K562 (cell line): ENCODE data around the gene PTTG1IP. TPM values are rescaled to one million over a fixed set of nuclear protein-coding genes. Genes with fewer than 3 reads are reported as not detected.

Experiments
- FOXJ2 ChIP-seq: fragments of 200-800 bp; sonication (Bioruptor generic); IDR thresholded peaks from 2 replicates; pipeline ENCODE4 v1.6.1; 2016; ENCODE audit warnings: missing genetic modification characterization, missing compliant biosample characterization
- MEF2D ChIP-seq: conservative IDR thresholded peaks from 2 replicates; pipeline ENCODE4 v1.6.1; 2016; ENCODE audit warnings: low read depth, missing genetic modification characterization, missing compliant biosample characterization
- MIER1 ChIP-seq: fragments of 450-650 bp; IDR thresholded peaks from 2 replicates; pipeline ENCODE4 v1.6.1; 2016; ENCODE audit warnings: antibody characterized with exemption, mild to moderate bottlenecking, low read depth
- MNT ChIP-seq, 2 experiments: fragments of 450-650 bp; conservative IDR thresholded peaks; 2 replicates each; pipeline ENCODE4 v1.6.1; 2017; ENCODE audit warnings: mild to moderate bottlenecking in 2 of 2, moderate library complexity in 2 of 2
- MYC ChIP-seq, 2 experiments: fragments of 250-450 bp in 1 of 2; sonication (Bioruptor Pico) in 1 of 2; IDR thresholded peaks; 2 replicates each; pipeline versions ENCODE4 v1.5.1 to v1.6.1; 2012 to 2021; ENCODE audit warnings: low read depth in 2 of 2, borderline replicate concordance in 1 of 2, improper control_type of control experiment in 1 of 2, low read length in 1 of 2, mild to moderate bottlenecking in 1 of 2, moderate library complexity in 1 of 2
- NR0B1 ChIP-seq: fragments of 450-650 bp; IDR thresholded peaks from one replicate; pipeline ENCODE4 v1.6.1; 2018; ENCODE audit warnings: mild to moderate bottlenecking, moderate library complexity; ENCODE audit not compliant: partially characterized antibody
- ZBTB5 ChIP-seq: fragments of 450-650 bp; IDR thresholded peaks from 2 replicates; pipeline ENCODE4 v1.6.1; 2017; ENCODE audit warnings: antibody characterized with exemption
- ZKSCAN1 ChIP-seq: fragments of 150-350 bp; IDR thresholded peaks from 2 replicates; pipeline ENCODE4 v1.6.1; 2016; ENCODE audit warnings: low read depth, low read length
- ZNF239 ChIP-seq: fragments of 250-450 bp; sonication (Bioruptor Pico); IDR thresholded peaks from 2 replicates; pipeline ENCODE4 v1.4.0; 2020; ENCODE audit warnings: mild to moderate bottlenecking
- ZNF274 ChIP-seq: IDR thresholded peaks from 2 replicates; pipeline ENCODE4 v1.6.1; 2011; ENCODE audit warnings: low read depth, mild to moderate bottlenecking, low read length, moderate library complexity, borderline replicate concordance
- ZNF785 ChIP-seq: fragments of 250-450 bp; sonication (Bioruptor Pico); IDR thresholded peaks from 2 replicates; pipeline ENCODE4 v1.4.0; 2020; ENCODE audit warnings: mild to moderate bottlenecking
- polyA plus RNA-seq, 8 experiments: library from polyadenylated mRNA; depleted of rRNA in 4 of 8; stranded (reverse) in 5 of 8; unstranded in 3 of 8; fragments of >200 nt; fragmentation: Nextera tagmentation in 2 of 8; fragmentation: Illumina TruSeq in 1 of 8; extraction: Ambion mirVana in 2 of 8; extraction: Trizol in 1 of 8; gene quantifications; 2 replicates each; pipeline versions ENCODE4 v1.2.1 to v1.2.3, GENCODE V29; 2011 to 2014; ENCODE audit warnings: inconsistent platforms in 1 of 8, missing spikeins in 1 of 8
- total RNA-seq, 7 experiments: library from RNA; depleted of rRNA in 6 of 7; stranded (reverse); fragments of >200 nt in 6 of 7; fragmentation: Illumina TruSeq in 2 of 7; extraction: Trizol in 2 of 7; gene quantifications; 2 replicates each; pipeline versions ENCODE4 v1.2.1 to v1.2.3, GENCODE V29; 2011 to 2021; ENCODE audit warnings: low replicate concordance in 1 of 7
- TF ChIP-seq, protein P1 (sequence below): fragments of 250-450 bp; sonication (Bioruptor Pico); IDR thresholded peaks from 2 replicates; pipeline ENCODE4 v1.4.0; 2020
- TF ChIP-seq, protein P2 (sequence below): sonication (generic); formaldehyde crosslinking; IDR thresholded peaks from 2 replicates; pipeline ENCODE4 v1.8.0; 2022; ENCODE audit warnings: missing genetic modification reagents, mild to moderate bottlenecking, moderate library complexity, borderline replicate concordance

The PTTG1IP gene
- total and polyA plus RNA-seq, 9 of the 15 experiments (the other 6 are each of a cell fraction or from before 2014, with no cell fraction given), result 5.0 to 99.3 (median 82.4) TPM

GRCh38 chr21:44834951-44835646 is 38.4 kb downstream of the PTTG1IP start (continued):
- no peak for TF ChIP-seq MNT (conservative IDR thresholded peaks at IDR 0.05)
- no peak for TF ChIP-seq MEF2D (tag)
- TF ChIP-seq MIER1, result no peak
- peak; percentile 50 for TF ChIP-seq MYC (IDR thresholded peaks at IDR 0.05; ENCODE audit: low read depth, low read length)
- TF ChIP-seq MYC (CRISPR knock-in tag; IDR thresholded peaks at IDR 0.05; ENCODE audit: borderline replicate concordance, low read depth), result no peak
- TF ChIP-seq ZBTB5, result no peak
- no peak for TF ChIP-seq ZNF274
- no peak for TF ChIP-seq ZNF785 (CRISPR knock-in tag)
- TF ChIP-seq, protein P1, sequence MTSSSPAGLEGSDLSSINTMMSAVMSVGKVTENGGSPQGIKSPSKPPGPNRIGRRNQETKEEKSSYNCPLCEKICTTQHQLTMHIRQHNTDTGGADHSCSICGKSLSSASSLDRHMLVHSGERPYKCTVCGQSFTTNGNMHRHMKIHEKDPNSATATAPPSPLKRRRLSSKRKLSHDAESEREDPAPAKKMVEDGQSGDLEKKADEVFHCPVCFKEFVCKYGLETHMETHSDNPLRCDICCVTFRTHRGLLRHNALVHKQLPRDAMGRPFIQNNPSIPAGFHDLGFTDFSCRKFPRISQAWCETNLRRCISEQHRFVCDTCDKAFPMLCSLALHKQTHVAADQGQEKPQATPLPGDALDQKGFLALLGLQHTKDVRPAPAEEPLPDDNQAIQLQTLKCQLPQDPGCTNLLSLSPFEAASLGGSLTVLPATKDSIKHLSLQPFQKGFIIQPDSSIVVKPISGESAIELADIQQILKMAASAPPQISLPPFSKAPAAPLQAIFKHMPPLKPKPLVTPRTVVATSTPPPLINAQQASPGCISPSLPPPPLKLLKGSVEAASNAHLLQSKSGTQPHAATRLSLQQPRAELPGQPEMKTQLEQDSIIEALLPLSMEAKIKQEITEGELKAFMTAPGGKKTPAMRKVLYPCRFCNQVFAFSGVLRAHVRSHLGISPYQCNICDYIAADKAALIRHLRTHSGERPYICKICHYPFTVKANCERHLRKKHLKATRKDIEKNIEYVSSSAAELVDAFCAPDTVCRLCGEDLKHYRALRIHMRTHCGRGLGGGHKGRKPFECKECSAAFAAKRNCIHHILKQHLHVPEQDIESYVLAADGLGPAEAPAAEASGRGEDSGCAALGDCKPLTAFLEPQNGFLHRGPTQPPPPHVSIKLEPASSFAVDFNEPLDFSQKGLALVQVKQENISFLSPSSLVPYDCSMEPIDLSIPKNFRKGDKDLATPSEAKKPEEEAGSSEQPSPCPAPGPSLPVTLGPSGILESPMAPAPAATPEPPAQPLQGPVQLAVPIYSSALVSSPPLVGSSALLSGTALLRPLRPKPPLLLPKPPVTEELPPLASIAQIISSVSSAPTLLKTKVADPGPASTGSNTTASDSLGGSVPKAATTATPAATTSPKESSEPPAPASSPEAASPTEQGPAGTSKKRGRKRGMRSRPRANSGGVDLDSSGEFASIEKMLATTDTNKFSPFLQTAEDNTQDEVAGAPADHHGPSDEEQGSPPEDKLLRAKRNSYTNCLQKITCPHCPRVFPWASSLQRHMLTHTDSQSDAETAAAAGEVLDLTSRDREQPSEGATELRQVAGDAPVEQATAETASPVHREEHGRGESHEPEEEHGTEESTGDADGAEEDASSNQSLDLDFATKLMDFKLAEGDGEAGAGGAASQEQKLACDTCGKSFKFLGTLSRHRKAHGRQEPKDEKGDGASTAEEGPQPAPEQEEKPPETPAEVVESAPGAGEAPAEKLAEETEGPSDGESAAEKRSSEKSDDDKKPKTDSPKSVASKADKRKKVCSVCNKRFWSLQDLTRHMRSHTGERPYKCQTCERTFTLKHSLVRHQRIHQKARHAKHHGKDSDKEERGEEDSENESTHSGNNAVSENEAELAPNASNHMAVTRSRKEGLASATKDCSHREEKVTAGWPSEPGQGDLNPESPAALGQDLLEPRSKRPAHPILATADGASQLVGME (CRISPR knock-in tag), result 0 out of 2 replicates have a peak, but pooled peaks have one; percentile 6
- TF ChIP-seq, protein P2, sequence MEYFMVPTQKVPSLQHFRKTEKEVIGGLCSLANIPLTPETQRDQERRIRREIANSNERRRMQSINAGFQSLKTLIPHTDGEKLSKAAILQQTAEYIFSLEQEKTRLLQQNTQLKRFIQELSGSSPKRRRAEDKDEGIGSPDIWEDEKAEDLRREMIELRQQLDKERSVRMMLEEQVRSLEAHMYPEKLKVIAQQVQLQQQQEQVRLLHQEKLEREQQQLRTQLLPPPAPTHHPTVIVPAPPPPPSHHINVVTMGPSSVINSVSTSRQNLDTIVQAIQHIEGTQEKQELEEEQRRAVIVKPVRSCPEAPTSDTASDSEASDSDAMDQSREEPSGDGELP (CRISPR knock-in tag), result peak; percentile 63; the same call in 1 of the 2 replicates
- no peak for TF ChIP-seq NR0B1
- no peak for TF ChIP-seq FOXJ2 (tag)
- TF ChIP-seq ZKSCAN1, result 0 out of 2 replicates have a peak, but pooled peaks have one; percentile 18
- no peak for TF ChIP-seq ZNF239 (CRISPR knock-in tag)
